Peyer's patch (tissue), 4 donors: ENCODE results near the gene MEGF8.

Experiments
- POLR2A ChIP-seq, 2 donors: fragments of 450-650 bp; IDR thresholded peaks; one replicate each; pipeline ENCODE4 v1.5.1; 2017; ENCODE audit warnings: antibody characterized with exemption in 2 of 2, mild to moderate bottlenecking in 2 of 2, moderate library complexity in 2 of 2
- TF ChIP-seq, protein P1 (sequence below), 6 experiments: fragments of 450-650 bp in 4 of 6; fragments of 200-600 bp in 2 of 6; sonication (generic) in 1 of 6; IDR thresholded peaks; one replicate each; pipeline ENCODE4 v1.5.1; 2017 to 2019; ENCODE audit warnings: antibody characterized with exemption in 6 of 6, mild to moderate bottlenecking in 3 of 6, moderate library complexity in 1 of 6

DNA sequence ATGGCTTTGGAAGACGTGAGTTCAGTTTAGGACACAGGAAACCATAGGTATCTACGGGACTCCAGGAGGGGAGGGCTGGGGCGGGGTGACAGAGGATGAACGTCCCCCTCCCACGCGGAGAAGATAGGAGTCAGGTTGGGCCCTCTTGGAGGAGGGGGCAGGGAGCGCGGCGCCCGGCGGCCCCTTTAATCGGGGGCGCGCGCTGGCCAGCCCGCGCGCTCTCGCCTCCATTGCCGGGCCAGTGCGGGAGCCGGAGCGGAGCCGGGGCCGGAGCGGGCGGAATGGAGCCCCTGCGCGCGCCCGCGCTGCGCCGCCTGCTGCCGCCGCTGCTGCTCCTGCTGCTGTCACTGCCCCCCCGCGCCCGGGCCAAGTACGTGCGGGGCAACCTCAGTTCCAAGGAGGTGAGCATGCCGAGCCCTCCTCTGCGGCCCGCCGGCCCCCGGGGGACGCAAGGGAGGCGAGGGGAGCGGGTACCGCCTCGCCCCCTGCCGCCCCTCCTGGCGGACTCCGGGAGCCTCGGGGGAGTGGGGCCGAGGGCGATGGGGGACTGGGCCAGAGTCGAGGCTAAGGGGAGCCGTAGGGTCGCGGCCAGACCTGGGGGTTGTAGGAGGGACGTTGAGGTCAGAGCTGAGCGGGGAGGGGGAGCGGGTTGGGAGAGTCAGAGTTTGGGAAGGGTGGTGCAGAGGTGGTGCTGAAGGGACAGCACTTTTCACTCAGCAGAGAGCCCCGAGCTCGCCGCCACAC, 12.2 kb upstream of the MEGF8 start, which contains the start of gene TMEM145:
- TF ChIP-seq, protein P1, sequence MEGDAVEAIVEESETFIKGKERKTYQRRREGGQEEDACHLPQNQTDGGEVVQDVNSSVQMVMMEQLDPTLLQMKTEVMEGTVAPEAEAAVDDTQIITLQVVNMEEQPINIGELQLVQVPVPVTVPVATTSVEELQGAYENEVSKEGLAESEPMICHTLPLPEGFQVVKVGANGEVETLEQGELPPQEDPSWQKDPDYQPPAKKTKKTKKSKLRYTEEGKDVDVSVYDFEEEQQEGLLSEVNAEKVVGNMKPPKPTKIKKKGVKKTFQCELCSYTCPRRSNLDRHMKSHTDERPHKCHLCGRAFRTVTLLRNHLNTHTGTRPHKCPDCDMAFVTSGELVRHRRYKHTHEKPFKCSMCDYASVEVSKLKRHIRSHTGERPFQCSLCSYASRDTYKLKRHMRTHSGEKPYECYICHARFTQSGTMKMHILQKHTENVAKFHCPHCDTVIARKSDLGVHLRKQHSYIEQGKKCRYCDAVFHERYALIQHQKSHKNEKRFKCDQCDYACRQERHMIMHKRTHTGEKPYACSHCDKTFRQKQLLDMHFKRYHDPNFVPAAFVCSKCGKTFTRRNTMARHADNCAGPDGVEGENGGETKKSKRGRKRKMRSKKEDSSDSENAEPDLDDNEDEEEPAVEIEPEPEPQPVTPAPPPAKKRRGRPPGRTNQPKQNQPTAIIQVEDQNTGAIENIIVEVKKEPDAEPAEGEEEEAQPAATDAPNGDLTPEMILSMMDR (IDR thresholded peaks at IDR 0.05), result peak in 1 of 6 experiments; percentile 6
- TF ChIP-seq POLR2A (IDR thresholded peaks at IDR 0.05), result no peak
